ENCODE data around the gene CAP2. TPM values are rescaled to one million over a fixed set of nuclear protein-coding genes. Genes with fewer than 3 reads are reported as not detected.

The CAP2 gene
- total RNA-seq, 1 experiment from 2014 or later = 0.61 TPM

GRCh38 chr6:17472653-17473183, 79.3 kb downstream of the CAP2 start:
- DNase-seq (ENCODE audit: low spot score) = no peak

GRCh38 chr6:17473554-17473953, 80.2 kb downstream of the CAP2 start:
- DNase-seq (ENCODE audit: low spot score) = no peak

GRCh38 chr6:17474289-17474688, 80.9 kb downstream of the CAP2 start:
- DNase-seq (ENCODE audit: low spot score) = no peak

- DNase-seq (ENCODE audit: low spot score) = no peak
These were observed 82.3 kb downstream of the CAP2 start for GRCh38 chr6:17475606-17476244.

GRCh38 chr6:17476511-17476910, 83.1 kb downstream of the CAP2 start:
- DNase-seq (ENCODE audit: low spot score) = no peak

GRCh38 chr6:17477356-17477755, 84.0 kb downstream of the CAP2 start:
- DNase-seq (ENCODE audit: low spot score) = no peak

- DNase-seq (ENCODE audit: low spot score) = no peak
These were observed 85.0 kb downstream of the CAP2 start for GRCh38 chr6:17478223-17478907.

- DNase-seq (ENCODE audit: low spot score) = no peak
These were observed 85.6 kb downstream of the CAP2 start for GRCh38 chr6:17478946-17479345.

GRCh38 chr6:17480476-17480875, 87.1 kb downstream of the CAP2 start:
- DNase-seq (ENCODE audit: low spot score) = no peak

GRCh38 chr6:17482711-17483110, 89.3 kb downstream of the CAP2 start:
- no peak for DNase-seq (ENCODE audit: low spot score)

GRCh38 chr6:17483391-17484016, 90.1 kb downstream of the CAP2 start:
- DNase-seq (ENCODE audit: low spot score) = no peak

GRCh38 chr6:17484201-17484849, 90.9 kb downstream of the CAP2 start:
- no peak for DNase-seq (ENCODE audit: low spot score)

- no peak for DNase-seq (ENCODE audit: low spot score)
These were observed 91.8 kb downstream of the CAP2 start for GRCh38 chr6:17485181-17485580.

- DNase-seq (ENCODE audit: low spot score) = no peak
These were observed 92.6 kb downstream of the CAP2 start for GRCh38 chr6:17485946-17486345.

GRCh38 chr6:17486680-17487079, 93.3 kb downstream of the CAP2 start:
- DNase-seq (ENCODE audit: low spot score) = no peak

GRCh38 chr6:17490724-17491123, 97.3 kb downstream of the CAP2 start:
- DNase-seq (ENCODE audit: low spot score) = no peak

- no peak for DNase-seq (ENCODE audit: low spot score)
These were observed 98.2 kb downstream of the CAP2 start for GRCh38 chr6:17491416-17492142.

- no peak for DNase-seq (ENCODE audit: low spot score)
These were observed 99.0 kb downstream of the CAP2 start for GRCh38 chr6:17492350-17492749.

- no peak for DNase-seq (ENCODE audit: low spot score)
These were observed 99.9 kb downstream of the CAP2 start for GRCh38 chr6:17493286-17493685.

- no peak for DNase-seq (ENCODE audit: low spot score)
These were observed 100.8 kb downstream of the CAP2 start for GRCh38 chr6:17494177-17494576.

- no peak for DNase-seq (ENCODE audit: low spot score)
These were observed 101.5 kb downstream of the CAP2 start for GRCh38 chr6:17494919-17495318.

All from HT-29 (cell line).